ENCODE data around the gene AMY2B.
"Not testable (repeated sequence)": the region's sequence is repeated elsewhere in the genome, so short reads cannot be mapped to it uniquely, and the experiment has no call there.

Gene AMY2B

DNA sequence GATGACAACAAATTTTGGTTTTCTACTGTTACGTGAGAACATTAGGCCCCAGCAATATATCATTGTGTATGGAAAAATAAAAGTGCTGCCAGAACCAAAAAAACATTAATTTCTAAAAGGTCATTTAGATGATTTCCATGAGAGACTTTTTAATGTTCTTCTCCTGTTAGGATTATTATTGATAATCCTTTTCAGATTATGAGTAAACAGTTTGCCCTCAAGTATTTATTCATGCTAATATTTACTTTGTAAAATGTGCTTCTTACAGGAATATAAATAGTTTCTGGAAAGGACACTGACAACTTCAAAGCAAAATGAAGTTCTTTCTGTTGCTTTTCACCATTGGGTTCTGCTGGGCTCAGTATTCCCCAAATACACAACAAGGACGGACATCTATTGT is at the start of gene AMY2B:
Gene AMY2B, plus strand, starts transcription at position 301 of the 400 bp plus-strand sequence. Its CDS starts 14 bp downstream, at position 315.
- DNase-seq = not testable (repeated sequence)

DNA sequence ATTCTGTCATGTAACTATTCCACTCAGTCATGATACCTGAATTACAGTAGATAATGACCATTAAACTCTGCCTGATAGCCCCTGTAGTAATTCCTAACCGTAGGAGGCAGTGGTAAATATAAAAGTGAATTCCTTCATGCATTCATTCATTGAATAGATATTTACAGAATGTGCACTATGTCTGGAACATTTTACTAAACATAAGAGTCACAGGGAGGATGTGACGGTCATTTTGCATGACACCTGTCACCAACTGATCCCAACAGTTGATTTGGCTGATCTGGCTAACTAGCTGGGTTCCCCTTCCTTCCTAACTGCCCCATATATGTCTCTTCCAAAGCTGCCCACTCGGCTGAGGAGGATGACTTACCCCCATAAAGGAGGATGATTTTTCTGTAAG is 48.0 kb upstream of the AMY2B start:
- DNase-seq = no peak

DNA sequence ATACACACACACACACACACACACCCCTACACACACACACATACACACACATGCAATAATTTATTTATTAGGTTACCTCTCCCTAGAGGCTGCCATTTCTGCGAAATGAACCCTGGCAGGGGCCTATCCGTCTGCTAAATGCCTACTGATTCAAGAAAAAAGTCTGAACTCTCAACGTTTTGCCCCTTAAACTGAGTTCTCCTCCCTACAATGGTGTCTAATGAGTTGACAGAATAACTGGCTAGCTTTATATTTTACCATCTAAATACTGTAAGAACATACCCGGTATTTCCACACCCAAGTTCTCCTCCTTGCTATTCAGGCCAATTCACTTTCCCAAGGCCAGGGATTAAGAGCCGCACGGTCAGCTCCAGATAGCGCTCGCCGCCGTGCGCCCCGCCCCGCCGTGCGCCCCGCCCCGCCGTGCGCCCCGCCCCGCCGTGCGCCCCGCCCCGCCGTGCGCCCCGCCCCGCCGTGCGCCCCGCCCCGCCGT is 46.2 kb upstream of the AMY2B start:
- DNase-seq = peak; percentile 55 to 74 (median 59)

DNA sequence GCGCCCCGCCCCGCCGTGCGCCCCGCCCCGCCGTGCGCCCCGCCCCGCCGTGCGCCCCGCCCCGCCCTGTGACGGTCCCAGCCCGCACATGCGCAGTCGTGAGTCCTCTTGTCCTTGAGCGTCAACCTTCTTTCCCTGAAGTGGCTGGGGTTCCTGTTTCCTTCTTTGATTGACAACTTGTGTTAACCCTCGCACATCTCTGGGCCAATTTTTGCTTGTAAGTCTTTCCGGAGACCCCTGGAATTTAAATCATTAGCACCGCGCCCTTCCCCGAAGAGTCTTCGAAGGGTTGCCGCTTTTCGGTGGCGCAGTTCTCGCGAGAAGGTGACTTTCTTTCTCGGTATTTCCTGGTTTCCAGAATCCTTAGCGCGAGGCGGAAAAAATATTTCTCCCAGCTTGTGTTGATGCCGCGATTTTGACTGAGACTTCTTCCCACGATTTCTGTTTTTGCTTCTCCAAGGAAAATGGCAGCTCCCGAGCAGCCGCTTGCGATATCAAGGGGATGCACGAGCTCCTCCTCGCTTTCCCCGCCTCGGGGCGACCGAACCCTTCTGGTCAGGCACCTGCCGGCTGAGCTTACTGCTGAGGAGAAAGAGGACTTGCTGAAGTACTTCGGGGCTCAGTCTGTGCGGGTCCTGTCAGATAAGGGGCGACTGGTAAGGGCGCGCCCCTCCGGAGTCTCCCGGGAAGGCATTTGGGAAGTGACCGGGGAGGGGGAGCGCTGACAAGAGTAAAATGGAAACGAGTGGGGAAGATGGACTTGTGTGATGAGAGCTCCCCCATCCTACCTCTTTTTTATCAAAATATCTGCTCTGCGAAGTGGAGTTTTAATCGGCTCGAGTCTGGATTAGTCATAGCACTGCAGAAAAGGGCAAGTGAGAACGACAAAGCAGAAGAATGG is 45.5 kb upstream of the AMY2B start, which contains the start of gene RNPC3:
Gene RNPC3, plus strand, starts transcription at position 93 of the 901 bp plus-strand sequence. Its CDS starts 372 bp downstream, at position 465.
- peak; percentile 85 to 95 (median 95) for DNase-seq

DNA sequence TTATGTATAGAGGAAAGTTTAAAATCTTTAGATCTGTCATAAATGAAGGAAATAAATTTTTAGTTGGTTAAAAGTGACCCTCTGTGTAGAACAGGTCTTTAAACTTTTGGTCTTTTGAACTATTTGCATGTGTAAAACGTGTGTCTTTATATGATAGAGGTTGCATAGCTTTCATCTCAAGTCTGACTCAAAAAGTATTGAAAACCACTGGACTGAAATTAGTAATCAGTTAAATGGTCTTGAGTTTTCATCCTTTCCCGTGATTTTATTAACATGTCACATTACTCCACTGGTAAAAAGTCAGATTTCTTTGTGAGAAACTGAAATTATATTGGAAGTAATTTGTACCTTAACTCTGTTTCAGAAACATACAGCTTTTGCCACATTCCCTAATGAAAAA is 44.1 kb upstream of the AMY2B start:
- DNase-seq = no peak

DNA sequence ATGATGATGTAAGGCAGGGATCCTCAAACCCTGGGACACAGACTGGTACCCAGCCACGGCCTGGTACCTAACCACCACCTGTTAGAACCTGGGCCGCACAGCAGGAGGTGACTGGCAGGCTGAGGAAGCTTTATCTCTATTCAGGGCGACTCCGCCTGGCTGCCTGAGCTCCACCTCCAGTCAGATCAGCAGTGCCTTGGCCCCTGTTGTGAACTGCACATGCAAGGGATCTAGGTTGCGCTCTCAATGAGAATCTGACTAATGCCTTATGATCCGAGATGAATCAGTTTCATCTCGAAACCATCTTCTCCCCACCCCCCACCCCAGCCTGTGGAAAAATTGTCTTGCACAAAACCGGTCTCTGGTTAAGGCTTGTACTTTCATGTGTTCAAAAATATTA is 41.6 kb upstream of the AMY2B start:
- DNase-seq = no peak

DNA sequence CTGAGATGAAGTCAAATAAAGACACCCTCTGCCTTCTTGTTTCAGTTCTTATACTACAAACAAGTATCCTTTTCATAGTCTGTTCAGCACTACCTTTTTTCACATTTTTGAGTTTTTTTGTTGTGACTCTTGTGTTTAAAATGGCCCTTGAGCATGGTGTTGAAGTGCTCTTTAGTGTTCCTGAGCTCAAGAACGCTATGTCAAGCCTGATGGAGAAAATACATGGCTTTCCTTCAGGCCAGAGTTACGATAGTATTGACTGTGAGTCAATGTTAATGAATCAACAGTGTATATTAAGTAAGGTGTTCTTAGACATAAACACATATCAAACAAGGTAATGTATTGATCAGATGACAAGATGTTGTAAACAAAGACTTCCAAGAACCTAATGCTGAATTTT is 33.2 kb upstream of the AMY2B start:
- DNase-seq = no peak

DNA sequence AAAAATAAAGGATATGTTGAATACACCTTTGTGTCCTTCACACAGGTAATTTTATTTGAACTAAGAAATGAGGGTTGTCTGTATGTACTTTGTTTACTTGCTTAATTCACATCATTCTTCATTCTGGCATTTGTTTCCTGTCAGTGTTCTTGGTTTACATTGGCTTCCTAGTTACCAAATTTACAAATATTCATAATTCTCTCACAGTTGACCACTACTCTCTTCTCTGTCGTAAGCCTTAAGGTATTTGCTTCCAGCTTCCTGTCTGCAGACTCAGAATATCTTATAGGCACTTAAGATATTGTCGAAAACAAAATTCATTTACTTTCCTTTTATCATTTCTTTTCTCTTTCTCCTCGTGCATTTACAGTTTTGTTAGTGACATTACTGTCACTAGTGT is 30.0 kb upstream of the AMY2B start:
- DNase-seq = no peak

DNA sequence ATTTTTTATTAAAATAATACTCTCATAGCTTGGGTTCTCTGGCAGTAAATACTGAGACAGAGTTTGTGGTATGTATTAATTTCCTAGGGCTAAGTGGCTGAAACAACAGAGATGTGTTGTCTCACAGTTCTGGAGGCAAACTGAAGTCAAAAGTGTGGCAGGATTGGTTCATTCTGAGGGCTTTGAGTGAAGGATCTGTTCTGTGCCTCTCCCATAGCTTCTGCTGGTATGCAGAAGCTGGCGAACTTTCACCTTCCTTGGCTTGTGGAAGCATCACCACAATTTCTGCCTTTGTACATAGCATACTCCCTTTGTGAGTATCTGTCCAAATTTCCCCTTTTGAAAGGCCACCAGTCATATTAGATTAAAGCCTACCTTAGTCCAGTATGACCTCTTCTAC is 24.9 kb upstream of the AMY2B start:
- no peak for DNase-seq

DNA sequence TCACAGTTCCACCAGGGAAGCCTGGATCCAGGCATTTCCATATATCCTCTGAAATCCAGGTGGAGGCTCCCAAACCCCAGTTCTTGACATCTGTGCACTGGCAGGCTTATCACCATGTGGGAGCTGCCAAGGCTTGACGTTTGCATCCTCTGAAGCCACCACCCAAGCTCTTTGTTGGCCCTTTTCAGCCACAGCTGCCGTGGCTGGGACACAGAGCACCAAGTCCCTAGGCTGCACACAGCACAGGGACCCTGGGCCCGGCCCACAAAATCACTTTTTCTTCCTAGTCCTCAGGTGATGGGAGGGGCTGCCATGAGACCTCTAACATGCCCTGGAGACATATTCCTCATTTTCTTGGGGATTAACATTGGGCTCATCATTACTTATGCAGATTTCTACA is 23.5 kb upstream of the AMY2B start:
- no peak for DNase-seq

DNA sequence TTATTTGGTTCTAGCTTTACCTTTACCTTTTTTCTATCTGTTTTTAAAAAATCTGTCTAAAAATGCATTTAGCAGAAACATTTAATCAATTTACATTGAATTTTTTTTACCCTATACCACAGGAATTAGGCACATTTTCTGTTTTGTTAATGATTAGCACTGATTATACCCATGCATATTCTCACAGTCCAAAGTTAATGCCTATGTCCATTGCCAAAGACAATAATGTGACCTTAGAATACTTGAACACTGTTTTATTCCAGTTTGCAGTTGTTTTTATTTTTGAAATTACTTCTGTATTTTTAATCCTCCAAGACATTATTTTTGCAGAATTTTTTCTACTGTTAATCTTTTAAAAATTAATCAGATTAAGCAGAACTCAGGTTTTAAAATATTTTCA is 11.0 kb upstream of the AMY2B start:
- no peak for DNase-seq

DNA sequence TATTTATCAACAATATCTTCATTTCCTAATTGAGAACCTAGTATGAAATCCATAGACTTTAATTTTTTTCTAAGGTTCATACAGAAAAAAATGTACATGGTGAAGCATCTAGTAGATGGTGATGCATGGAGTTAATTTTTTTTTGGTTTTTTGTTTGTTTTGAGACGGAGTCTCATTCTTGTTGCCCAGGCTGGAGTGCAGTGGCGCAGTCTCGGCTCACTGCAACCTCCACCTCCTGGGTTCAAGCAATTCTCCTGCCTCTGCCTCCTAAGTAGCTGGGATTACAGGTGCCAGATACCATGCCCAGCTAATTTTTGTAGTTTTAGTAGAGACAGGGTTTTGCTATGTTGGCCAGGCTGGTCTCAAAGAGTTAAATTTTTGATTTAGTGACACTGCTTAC is 10.3 kb upstream of the AMY2B start:
- DNase-seq = not testable (repeated sequence)

DNA sequence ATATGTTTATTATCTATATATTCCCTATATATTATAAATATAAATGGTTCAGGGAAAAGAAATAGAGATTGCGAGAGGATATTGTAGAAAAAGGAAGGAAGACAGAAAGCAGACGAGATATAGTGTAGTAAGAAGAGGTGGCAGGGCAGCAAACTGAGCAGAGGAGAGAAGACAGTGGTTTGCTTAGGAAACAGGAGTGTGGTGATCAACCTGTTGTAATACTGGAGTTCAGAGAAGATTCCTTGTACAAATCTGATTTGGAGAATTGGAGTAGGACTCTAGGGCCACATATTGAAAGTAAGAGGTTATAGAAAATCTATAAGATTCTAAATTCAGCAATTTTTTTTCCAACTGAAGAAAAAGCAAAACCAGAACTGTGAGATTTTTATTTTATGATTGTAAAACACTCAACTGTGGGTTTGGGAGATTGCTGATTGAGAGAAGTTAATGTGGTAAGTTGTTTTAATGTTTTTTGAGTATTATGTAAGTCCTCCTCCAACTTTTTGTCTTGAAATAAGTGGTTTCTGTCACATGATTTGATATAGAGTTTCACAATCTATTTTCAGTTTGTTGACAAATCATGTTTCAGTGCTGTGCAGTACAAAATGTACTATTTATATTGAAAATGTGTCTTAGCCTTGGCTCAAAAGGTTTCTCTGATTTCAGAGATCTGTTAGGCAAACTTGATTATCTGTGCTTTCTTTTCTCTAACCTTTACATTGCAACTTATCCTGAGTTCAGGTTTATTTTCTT is 9.6 kb upstream of the AMY2B start:
- no peak for DNase-seq

DNA sequence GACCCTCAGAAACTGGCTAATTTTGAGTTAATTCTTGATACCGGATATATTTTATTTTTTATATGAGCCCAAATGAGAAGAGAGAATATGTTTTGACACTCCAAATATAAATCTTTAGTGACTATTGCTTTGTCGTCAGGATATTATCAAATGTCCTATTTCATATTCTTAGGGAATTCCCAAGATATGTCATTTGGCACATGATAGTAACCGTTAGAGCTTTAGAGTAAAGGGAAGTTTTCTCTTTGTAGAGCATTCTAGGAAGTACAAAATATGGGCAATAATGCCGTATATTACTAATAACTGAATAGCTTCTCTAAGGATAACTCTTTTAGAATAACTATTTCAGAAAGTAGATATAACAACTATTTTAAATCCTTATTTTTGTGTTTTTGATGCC is 8.3 kb upstream of the AMY2B start:
- DNase-seq = no peak

DNA sequence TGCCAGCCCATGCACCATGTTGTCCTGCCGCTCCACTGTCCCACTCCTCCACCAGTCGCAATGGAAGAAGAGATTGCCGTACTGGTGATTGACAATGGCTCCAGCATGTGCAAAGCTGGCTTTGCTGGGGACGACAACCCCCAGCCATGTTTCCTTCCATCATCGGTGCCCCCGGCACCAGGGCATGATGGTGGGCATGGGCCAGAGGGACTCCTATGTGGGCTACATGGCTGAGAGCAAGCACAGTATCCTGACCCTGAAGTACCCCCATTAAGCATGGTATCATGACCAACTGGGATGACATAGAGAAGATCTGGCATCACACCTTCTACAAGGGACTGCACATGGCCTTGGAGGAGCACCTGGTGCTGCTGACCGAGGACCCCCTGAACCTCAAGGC is 1.9 kb upstream of the AMY2B start:
- DNase-seq = no peak

DNA sequence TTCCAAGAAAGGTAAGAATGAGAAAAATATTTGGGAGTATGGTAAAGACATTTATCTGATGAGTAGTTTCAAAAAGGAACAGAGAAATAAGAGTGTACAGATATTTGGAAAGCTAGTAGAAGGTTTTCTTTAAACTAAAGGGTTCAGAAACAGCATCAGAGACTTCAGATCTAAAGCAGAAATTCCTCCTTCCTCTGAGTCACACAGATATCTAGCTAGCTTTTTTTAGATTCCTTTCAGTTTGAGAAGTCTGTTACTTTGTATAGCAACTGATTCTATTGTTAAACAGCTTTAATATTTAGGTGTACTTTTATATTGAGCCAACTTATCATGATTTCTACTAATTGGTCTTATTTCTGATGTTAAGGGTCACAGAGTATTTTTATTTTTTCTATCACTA is 4.7 kb downstream of the AMY2B start:
- no peak for DNase-seq

DNA sequence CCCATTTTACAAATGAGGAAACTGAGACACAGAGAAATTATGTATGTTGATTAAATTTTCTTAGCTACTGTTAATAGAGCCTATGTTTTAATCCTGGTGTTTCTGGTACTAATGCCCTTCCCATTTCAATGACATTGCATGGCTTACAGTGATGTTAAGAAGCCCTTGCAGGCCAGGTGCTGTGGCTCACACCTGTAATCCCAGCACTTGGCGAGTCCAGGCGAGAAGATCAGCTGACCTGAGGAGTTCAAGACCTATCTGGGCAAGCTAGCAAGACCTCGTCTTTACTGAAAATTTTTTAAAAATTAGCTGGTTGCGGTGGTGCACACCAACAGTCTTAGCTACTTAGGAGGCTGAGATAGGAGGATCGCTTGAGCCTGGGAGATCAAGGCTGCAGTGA is 5.4 kb downstream of the AMY2B start:
- DNase-seq = not testable (repeated sequence)

DNA sequence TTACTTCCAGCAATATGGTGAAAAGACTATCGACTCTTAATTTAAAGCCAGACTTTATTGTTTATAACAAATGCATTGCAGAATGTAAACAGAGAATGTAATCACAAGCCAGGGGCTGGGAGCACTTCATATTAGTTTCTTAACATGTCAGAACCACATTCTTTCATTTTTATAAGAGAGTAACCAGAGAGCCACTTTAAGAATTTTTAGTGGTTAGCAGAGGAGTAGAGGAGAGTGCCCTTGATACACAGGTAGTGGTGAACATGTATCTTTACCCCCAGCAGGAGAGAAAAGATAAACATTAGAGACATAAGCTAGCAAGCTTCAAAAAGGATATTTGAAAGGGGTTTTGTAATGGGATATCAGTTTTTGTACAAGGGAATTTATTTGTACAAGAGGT is 11.1 kb downstream of the AMY2B start:
- DNase-seq = peak in 1 of 3 experiments; percentile 44

DNA sequence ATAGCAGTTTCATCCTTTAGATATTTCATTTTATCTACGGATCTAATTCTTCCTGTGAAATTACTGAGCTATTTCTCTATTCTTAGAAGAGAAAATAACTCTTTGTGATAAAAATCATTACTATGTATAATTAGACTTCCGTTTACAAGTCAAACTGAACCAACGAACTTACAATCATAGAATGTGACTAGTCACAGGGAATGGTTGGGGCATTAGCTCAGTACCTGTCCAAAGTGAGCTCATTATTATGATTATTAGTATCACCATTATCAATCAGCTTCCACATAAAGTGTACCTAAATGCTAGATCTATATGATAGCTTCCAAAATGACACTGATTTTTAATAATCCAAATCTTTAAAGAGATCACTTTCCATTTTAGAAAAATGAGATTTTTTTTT is 12.5 kb downstream of the AMY2B start:
- DNase-seq = no peak

DNA sequence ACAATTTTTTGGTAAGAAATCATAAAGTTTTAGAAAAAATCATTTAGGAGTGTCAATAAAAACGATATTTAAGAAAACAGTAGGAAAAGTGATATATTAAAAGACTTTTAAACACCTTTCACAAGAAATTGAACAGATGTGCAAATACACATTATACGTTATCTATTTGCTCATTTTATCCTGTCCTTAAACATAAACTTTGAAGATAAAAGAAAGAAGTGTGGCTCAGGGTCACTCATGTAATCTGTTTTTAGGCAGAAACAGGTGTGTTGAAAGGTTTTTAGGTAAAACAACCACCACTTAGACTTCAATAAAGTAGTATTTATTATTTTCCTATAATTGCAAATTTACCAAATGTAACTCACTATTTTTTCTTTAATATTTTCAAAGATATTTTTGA is 13.1 kb downstream of the AMY2B start:
- DNase-seq = no peak

DNA sequence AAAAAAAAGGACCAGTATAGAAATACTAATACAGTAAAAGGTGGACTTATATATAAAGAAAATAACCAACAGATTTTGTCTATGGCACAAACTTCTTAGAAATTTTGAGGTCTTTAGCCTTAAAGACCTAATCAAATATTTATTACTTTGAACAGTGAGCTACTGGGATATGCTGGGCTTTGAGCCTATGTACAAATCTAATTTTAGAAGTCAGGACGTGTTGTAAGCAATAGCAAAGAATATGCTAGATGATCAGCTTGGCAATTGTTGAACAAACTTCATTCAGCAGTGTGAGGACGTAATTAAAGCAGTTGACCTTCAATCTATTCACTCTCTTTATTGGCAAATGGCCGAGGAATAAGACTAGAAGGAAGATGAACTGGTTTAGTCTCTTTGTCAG is 31.4 kb downstream of the AMY2B start:
- DNase-seq = not testable (repeated sequence)

DNA sequence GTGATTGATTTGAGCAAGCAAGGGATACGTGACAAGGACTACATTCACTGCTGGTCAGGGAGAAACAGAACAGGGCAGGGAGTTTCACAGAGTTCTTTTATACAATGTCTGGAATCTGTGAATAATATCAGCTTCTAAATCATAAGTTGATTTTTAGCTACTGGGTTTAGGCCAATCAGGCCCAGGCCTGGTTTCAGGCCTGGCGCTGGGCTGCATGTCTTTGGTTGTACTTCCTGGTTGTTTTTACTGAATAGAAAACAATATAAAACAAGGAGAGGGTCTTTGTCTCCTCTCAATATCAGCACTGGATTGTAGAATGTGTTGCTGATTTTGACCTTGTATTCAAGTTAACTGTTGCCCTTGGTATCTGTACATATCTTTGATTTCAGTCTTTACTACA is 45.0 kb downstream of the AMY2B start:
- no peak for DNase-seq

DNA sequence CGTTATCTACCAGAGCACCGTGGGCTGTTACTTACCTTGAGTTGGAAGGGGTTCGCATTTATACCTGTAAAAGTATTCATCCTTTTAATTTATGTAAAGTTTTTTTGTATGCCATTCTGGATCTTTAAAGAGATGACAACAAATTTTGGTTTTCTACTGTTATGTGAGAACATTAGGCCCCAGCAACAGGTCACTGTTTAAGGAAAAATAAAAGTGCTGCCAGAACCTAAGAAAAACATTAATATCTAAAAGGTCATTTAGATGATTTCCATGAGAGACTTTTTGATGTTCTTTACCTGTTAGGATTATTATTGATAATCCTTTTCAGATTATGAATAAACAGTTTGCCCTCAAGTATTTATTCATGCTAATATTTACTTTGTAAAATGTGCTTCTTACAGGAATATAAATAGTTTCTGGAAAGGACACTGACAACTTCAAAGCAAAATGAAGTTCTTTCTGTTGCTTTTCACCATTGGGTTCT is 45.6 kb downstream of the AMY2B start, which contains the start of gene AMY2A:
Gene AMY2A, plus strand, starts transcription at position 434 of the 484 bp plus-strand sequence. Its CDS starts 14 bp downstream, at position 448.
- DNase-seq = not testable (repeated sequence)

Measured in NCI-H1417 (cell line).